ENCODE measurements around the gene HOXA5.

HOXA5 gene

DNA sequence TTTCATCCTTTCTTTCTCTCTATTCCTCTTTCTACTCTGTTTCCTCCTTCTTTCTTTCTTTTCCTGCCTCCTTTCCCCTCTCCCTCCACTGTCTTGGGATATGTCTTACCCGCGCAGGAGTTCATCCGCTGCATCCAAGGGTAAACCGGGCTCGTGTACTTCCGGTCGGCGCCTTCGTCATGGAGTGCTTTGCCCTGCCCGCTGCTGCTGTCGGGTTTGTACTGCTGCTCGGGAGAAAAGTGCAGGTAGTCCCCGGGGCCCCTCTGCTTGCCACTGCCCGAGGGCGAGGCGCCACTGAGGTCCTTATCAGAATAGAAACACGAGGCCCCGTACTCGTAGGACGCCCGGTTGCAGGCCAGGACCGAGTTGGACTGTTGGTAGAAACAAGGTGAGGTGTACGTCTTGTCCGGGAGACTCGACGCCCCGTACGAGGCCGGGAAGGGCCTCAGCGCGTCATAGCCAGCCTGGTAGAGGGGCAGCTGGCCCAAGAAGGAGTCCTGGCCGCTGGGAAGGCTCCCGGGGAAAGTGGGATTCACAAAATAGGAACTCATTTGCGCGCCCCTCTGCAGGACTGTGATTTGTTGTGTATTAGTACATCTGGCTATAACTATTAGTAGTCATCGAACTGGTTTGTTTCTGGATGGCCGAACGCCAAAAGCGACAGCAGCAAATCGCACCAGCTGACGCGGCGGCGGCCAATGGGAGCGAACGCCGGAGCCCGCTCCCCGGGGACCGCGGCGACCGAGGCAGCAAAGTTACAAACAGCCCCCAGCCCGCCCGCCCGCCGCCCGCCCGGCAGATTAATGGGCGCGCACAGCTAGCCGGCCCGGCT is 3.9 kb upstream of the HOXA5 start, which contains the start of gene HOXA6:
TSS of gene HOXA6 (minus strand) at position 576 of the 832 bp plus-strand sequence. CDS start at position 551, 25 bp downstream.
- peak; percentile 79 for DNase-seq

DNA sequence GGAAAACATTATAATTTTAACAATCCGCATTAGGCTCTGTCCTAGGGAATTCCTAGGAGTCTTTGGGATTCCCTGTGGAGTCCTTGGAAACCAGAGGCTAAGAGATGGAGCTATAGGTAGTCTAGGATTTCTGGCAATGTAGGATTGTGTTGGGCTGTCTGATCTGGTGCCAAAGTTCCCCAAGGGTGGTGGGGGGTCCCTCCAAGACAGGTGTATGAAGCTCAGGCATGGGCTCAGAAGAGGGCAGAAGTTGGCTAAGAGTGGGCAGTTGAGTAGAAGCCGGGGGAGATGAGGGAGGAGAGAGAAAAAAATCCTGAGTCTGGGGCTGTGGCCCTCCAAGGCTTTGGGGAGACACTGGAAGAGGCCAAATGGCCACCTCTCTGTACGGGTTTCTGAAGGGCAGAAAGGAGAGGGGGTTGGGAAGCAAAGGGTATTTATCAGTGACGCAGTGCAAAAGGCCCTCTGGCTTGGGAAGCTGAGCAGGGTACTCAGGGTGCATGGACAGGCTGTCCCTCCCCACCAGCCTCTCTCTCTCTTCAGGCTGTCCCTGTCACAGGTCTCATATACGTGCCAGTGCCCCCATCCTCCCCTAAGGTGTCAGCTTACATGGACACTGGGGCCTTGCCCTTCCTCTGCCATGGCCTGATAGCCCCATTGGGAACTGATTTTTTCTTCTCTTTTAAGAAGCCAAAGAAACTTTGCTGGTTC is 3.2 kb upstream of the HOXA5 start:
- DNase-seq: no peak

- DNase-seq: no peak
These were observed 2.5 kb upstream of the HOXA5 start for GRCh38 chr7:27145914-27146412.

DNA sequence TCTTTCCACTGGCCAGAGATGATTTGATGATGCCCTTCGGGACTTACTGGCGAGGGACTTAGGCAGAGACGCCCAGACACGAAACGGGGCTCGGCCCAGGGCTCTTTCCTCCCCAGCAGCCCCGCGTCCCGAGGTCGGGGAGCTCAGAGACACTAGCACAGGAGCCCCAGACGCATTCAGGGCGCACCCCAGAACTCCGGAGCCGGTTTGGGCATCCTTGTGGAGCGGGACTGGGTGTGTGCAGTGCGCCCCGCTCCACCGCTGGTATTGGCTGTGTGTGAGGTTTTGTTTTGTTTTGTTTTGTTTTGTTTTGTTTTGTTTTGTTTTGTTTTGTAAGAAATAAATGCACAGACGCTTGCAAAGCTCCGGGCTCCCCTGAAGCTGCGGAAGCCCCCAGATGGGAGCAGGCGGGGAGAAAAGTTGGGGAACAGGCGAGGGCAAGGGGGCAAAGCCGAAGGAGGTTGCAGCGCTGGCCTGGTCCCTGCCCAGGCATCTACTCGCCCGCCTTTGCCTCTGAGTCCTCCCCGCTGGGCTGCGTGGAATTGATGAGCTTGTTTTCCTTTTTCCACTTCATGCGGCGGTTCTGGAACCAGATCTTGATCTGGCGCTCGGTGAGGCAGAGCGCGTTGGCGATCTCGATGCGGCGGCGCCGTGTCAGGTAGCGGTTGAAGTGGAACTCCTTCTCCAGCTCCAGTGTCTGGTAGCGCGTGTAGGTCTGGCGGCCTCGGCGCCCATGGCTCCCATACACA is 1.9 kb upstream of the HOXA5 start:
- DNase-seq: no peak

DNA sequence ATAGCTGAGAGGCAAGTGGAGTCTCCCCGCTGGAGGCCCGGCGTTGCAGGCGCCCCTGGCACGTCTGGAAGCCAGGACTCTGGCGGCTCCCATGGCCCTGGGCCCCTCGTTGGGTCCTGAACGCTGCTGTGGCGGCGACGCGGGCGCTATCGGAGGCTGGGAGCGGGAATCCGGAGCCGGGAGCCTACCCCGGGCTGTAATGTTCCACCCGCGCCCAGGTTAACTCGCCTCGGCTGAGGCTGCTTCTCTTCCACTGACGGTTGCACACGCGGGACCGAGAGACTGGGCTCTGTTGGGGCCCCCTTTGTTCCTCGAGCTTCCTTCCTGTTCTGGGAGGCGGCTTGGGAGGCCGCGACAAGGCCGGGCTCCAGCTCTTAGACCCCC is 1.3 kb upstream of the HOXA5 start:
- no peak for DNase-seq

GRCh38 chr7:27143950-27144780 is 684 bp upstream of the HOXA5 start:
- no peak for DNase-seq

DNA sequence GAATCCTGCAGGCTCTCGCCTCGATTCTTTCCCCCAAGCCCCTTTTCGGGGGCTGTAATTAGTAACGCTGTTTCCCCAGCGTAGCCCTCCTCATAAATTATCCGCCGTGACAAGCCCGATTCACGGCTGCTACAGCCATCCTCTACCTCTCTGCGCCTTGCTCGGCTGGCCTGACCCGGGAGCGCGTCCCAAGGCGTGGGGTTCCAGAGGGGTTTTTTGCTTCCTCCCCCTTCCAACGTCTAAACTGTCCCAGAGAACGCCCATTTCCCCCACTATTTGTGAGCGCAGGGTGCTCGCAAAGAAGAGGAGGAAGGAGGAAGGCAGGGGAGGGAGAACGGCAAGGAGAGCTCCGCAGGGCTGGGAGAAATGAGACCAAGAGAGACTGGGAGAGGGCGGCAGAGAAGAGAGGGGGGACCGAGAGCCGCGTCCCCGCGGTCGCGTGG is 880 bp downstream of the HOXA5 start:
- DNase-seq: no peak

GRCh38 chr7:27141923-27142579 is 1.4 kb downstream of the HOXA5 start:
- no peak for DNase-seq

GRCh38 chr7:27141137-27141922 is 2.2 kb downstream of the HOXA5 start:
- DNase-seq: no peak

- DNase-seq: no peak
These were observed 3.2 kb downstream of the HOXA5 start for GRCh38 chr7:27140126-27140857.

- no peak for DNase-seq
These were observed 4.0 kb downstream of the HOXA5 start for GRCh38 chr7:27139334-27140125.

DNA sequence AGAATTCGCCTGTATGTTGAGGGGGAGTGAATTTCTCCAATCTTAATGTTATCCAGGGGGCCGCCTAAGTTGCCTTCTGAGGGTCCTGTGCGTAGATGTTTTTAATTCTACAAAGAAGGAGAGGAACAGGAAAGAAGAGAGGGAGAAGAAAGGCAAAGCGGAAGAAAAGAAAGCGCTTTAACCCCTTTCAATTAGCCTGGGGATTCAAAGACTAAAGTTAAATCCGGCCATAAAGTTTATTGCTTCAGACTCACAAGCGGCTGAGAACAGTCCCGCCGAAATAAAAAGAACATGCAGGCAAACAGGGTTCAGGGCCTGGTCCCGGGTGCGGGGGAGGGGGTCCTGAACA is 4.5 kb downstream of the HOXA5 start:
- DNase-seq: no peak

DNA sequence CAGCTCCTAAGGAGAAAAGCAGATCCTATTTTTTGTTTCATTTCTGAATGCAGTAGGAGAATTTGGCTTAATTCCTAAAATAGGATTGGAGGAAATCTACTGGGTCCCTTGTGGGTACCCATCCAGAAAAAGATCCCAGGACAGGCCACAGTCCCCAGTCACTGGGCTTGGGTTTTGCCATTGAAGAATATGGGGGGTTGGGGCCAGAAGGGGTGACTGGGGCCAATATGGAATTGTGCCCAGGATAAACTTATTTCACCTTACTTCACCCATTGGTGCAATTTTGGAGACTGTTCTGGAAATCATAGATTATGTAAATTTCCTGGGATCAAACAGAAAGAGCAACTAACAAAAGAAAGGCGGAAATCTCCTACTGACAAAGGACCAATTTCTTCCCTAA is 5.0 kb downstream of the HOXA5 start:
- no peak for DNase-seq

GRCh38 chr7:27137640-27138315 is 5.7 kb downstream of the HOXA5 start:
- DNase-seq: no peak

DNA sequence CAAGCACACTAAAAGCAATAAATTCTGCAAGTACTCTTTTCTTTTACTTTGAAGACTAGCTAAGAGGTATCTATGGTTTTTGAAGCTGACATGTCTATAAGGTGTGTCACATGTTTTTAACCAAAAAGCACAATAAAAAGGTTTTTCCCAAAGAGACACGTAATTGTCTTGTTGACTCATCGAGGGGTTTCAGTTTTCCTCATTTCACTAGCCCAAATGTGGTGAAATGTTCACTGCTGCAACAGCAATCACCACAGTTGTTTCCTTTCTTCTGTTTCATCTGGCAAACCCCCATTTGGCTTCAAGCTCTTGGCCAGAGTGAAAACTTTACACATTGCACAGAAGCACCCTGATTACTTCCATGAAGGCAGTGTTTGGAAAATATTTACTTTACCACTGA is 9.1 kb downstream of the HOXA5 start:
- no peak for DNase-seq

- DNase-seq: no peak
These were observed 9.9 kb downstream of the HOXA5 start for GRCh38 chr7:27133409-27134231.

- no peak for DNase-seq
These were observed 10.5 kb downstream of the HOXA5 start for GRCh38 chr7:27132978-27133377.

- DNase-seq: no peak
These were observed 11.3 kb downstream of the HOXA5 start for GRCh38 chr7:27132214-27132613.
